HepG2 (cell line): Measurements from ENCODE around the gene JPH4. TPM values are rescaled to one million over a fixed set of nuclear protein-coding genes. Genes with fewer than 3 reads are reported as not detected.

Experiments
- ATF4 ChIP-seq, 2 experiments: fragments of 450-650 bp in 1 of 2; sonication (generic) in 1 of 2; formaldehyde crosslinking; IDR thresholded peaks; 2 replicates each; pipeline versions ENCODE4 v1.5.0 to v1.8.0; 2020 to 2022; ENCODE audit warnings: mild to moderate bottlenecking in 1 of 2, missing genetic modification reagents in 1 of 2
- MYNN ChIP-seq: sonication (generic); formaldehyde crosslinking; IDR thresholded peaks from 2 replicates; pipeline ENCODE4 v1.4.0; 2020; ENCODE audit warnings: mild to moderate bottlenecking, low read depth, missing genetic modification reagents
- RAD21 ChIP-seq: fragments of 450-650 bp; formaldehyde crosslinking; IDR thresholded peaks from 2 replicates; pipeline ENCODE4 v1.5.0; 2020; ENCODE audit warnings: mild to moderate bottlenecking
- SIN3A ChIP-seq: IDR thresholded peaks from 2 replicates; pipeline ENCODE4 v1.6.1; 2011; ENCODE audit warnings: low read depth, mild to moderate bottlenecking, control low read depth, low read length, borderline replicate concordance
- SSRP1 ChIP-seq: IDR thresholded peaks from 2 replicates; pipeline ENCODE4 v1.6.1; 2016; ENCODE audit warnings: control low read depth
- TGIF2 ChIP-seq: IDR thresholded peaks from 2 replicates; pipeline ENCODE4 v1.6.1; 2016; ENCODE audit warnings: control low read depth, missing compliant biosample characterization
- ZBTB46 ChIP-seq: sonication (generic); formaldehyde crosslinking; IDR thresholded peaks from 2 replicates; pipeline ENCODE4 v1.4.0; 2020; ENCODE audit warnings: mild to moderate bottlenecking, missing genetic modification reagents, borderline replicate concordance
- ZNF24 ChIP-seq: fragments of 450-650 bp; IDR thresholded peaks from 2 replicates; pipeline ENCODE4 v1.6.1; 2017; ENCODE audit warnings: antibody characterized with exemption, mild to moderate bottlenecking
- ZNF331 ChIP-seq: sonication (generic); formaldehyde crosslinking; IDR thresholded peaks from 2 replicates; pipeline ENCODE4 v1.4.0; 2020; ENCODE audit warnings: missing genetic modification reagents
- ZNF441 ChIP-seq: sonication (generic); formaldehyde crosslinking; IDR thresholded peaks from 2 replicates; pipeline ENCODE4 v1.7.0; 2021; ENCODE audit warnings: missing genetic modification reagents, borderline replicate concordance
- ZNF614 ChIP-seq: IDR thresholded peaks from 2 replicates; pipeline ENCODE4 v1.6.1; 2018; ENCODE audit warnings: missing biosample characterization, missing genetic modification reagents, inconsistent platforms, borderline replicate concordance
- ZNF781 ChIP-seq: sonication (generic); formaldehyde crosslinking; IDR thresholded peaks from 2 replicates; pipeline ENCODE4 v1.5.1; 2020; ENCODE audit warnings: borderline replicate concordance, mild to moderate bottlenecking, missing genetic modification reagents; ENCODE audit errors: not compliant biosample characterization
- polyA plus RNA-seq, 8 experiments: library from polyadenylated mRNA; depleted of rRNA in 3 of 8; stranded (reverse) in 7 of 8; unstranded in 1 of 8; fragments of >200 nt; fragmentation: Illumina TruSeq in 4 of 8; extraction: Trizol in 4 of 8; gene quantifications; 2 replicates each; pipeline versions ENCODE4 v1.2.1 to v1.2.3, GENCODE V29; 2011 to 2016; ENCODE audit warnings: low read depth in 4 of 8, missing spikeins in 1 of 8, mixed read lengths in 1 of 8; ENCODE audit not compliant: insufficient read depth in 1 of 8
- total RNA-seq, 5 experiments: library from RNA; depleted of rRNA; stranded (reverse); fragments of >200 nt; fragmentation: Illumina TruSeq; extraction: Trizol; gene quantifications; 2 replicates each; pipeline ENCODE4 v1.2.3, GENCODE V29; 2016; ENCODE audit warnings: low read depth in 1 of 5
- TF ChIP-seq, protein P1 (sequence below): sonication (generic); formaldehyde crosslinking; IDR thresholded peaks from 2 replicates; pipeline ENCODE4; 2020; ENCODE audit warnings: missing genetic modification reagents, mild to moderate bottlenecking, borderline replicate concordance
- TF ChIP-seq, protein P2 (sequence below): IDR thresholded peaks from 2 replicates; pipeline ENCODE4 v1.6.1; 2016; ENCODE audit warnings: missing compliant biosample characterization, missing genetic modification reagents, borderline replicate concordance
- TF ChIP-seq, protein P3 (sequence below): sonication (generic); formaldehyde crosslinking; IDR thresholded peaks from 2 replicates; pipeline ENCODE4 v1.8.0; 2022; ENCODE audit warnings: mild to moderate bottlenecking, missing genetic modification reagents
- TF ChIP-seq, protein P4 (sequence below): sonication (generic); formaldehyde crosslinking; IDR thresholded peaks from 2 replicates; pipeline ENCODE4 v1.4.0; 2020; ENCODE audit warnings: mild to moderate bottlenecking, low read depth, missing genetic modification reagents

Gene JPH4
- total and polyA plus RNA-seq, 2 of the 13 experiments (the other 11 are each of a cell fraction or from before 2014, with no cell fraction given): 0.08 to 0.22 TPM

DNA sequence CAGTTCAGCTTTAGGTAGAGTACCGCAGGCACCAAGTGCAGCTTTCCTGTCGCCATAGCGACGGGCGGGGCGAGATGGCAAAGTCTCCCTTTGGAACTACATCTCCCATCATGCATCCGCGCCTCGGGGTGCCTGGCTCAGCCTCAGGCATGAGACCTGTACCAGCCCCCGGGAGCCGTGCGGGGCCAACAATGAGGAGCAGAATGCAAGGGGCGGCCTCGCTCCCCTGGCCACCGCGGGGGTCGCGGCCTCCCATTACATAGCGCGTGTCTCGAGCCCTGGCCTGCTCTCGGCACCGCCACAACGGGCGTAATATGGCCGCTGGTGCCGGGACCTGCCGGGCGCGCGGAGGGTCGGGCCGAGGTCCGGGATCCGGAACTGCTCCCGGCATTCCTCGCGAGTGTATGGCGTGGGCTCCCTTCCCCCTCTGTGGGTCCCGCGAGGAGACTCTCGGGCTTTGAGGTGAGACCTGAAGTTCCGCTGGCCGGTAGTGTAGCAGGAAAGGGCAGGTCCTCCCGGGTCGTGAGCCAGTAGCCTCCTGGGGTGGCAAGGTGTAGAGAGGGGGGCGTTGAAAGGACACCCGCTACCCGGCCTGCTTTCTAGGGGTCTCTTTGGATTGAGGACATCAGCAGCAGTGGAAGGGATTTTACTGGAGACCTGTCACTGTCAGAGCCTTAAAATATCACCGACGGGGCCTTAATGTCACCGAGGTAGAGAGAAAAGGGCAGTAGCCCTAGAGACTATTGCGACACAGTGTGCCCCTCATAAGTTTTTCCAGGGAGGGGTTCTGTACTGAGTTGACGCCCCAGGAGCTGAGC, 22.5 kb downstream of the JPH4 start, which contains the start of gene THTPA (continued):
- TF ChIP-seq, protein P1, sequence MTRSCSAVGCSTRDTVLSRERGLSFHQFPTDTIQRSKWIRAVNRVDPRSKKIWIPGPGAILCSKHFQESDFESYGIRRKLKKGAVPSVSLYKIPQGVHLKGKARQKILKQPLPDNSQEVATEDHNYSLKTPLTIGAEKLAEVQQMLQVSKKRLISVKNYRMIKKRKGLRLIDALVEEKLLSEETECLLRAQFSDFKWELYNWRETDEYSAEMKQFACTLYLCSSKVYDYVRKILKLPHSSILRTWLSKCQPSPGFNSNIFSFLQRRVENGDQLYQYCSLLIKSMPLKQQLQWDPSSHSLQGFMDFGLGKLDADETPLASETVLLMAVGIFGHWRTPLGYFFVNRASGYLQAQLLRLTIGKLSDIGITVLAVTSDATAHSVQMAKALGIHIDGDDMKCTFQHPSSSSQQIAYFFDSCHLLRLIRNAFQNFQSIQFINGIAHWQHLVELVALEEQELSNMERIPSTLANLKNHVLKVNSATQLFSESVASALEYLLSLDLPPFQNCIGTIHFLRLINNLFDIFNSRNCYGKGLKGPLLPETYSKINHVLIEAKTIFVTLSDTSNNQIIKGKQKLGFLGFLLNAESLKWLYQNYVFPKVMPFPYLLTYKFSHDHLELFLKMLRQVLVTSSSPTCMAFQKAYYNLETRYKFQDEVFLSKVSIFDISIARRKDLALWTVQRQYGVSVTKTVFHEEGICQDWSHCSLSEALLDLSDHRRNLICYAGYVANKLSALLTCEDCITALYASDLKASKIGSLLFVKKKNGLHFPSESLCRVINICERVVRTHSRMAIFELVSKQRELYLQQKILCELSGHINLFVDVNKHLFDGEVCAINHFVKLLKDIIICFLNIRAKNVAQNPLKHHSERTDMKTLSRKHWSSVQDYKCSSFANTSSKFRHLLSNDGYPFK (CRISPR knock-in tag): peak; percentile 99
- TF ChIP-seq SSRP1 (peak; percentile 77; the same call in 1 of the 2 replicates), ZNF441 (CRISPR knock-in tag) (peak; percentile 95; the same call in 1 of the 2 replicates), MYNN (CRISPR knock-in tag) (peak; percentile 93), TGIF2 (peak; percentile 38; the same call in 1 of the 2 replicates), RAD21 (CRISPR knock-in tag) (peak; percentile 71), ZNF614 (CRISPR knock-in tag) (peak; percentile 99), ZNF331 (CRISPR knock-in tag) (peak; percentile 96), ZNF24 (peak; percentile 73; the same call in 1 of the 2 replicates), ZBTB46 (CRISPR knock-in tag) (peak; percentile 94), SIN3A (peak; percentile 96), ZNF781 (peak; percentile 99), ATF4 (CRISPR knock-in tag; IDR thresholded peaks at IDR 0.05) (peak in 1 of 2 experiments; percentile 85; a peak in 2 of 4 replicates)
- TF ChIP-seq, protein P2, sequence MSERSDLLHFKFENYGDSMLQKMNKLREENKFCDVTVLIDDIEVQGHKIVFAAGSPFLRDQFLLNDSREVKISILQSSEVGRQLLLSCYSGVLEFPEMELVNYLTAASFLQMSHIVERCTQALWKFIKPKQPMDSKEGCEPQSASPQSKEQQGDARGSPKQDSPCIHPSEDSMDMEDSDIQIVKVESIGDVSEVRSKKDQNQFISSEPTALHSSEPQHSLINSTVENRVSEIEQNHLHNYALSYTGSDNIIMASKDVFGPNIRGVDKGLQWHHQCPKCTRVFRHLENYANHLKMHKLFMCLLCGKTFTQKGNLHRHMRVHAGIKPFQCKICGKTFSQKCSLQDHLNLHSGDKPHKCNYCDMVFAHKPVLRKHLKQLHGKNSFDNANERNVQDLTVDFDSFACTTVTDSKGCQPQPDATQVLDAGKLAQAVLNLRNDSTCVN (CRISPR knock-in tag): peak; percentile 93
- TF ChIP-seq, protein P3, sequence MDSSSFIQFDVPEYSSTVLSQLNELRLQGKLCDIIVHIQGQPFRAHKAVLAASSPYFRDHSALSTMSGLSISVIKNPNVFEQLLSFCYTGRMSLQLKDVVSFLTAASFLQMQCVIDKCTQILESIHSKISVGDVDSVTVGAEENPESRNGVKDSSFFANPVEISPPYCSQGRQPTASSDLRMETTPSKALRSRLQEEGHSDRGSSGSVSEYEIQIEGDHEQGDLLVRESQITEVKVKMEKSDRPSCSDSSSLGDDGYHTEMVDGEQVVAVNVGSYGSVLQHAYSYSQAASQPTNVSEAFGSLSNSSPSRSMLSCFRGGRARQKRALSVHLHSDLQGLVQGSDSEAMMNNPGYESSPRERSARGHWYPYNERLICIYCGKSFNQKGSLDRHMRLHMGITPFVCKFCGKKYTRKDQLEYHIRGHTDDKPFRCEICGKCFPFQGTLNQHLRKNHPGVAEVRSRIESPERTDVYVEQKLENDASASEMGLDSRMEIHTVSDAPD (CRISPR knock-in tag): peak; percentile 99
- TF ChIP-seq, protein P4, sequence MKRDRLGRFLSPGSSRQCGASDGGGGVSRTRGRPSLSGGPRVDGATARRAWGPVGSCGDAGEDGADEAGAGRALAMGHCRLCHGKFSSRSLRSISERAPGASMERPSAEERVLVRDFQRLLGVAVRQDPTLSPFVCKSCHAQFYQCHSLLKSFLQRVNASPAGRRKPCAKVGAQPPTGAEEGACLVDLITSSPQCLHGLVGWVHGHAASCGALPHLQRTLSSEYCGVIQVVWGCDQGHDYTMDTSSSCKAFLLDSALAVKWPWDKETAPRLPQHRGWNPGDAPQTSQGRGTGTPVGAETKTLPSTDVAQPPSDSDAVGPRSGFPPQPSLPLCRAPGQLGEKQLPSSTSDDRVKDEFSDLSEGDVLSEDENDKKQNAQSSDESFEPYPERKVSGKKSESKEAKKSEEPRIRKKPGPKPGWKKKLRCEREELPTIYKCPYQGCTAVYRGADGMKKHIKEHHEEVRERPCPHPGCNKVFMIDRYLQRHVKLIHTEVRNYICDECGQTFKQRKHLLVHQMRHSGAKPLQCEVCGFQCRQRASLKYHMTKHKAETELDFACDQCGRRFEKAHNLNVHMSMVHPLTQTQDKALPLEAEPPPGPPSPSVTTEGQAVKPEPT (CRISPR knock-in tag): peak; percentile 87
